HG03457 (cell line): ENCODE results near the gene SEMA3E.
"Not testable (repeated sequence)": the region's sequence is repeated elsewhere in the genome, so short reads cannot be mapped to it uniquely, and the experiment has no call there.

ENCODE experiments used
- ATAC-seq: cut with Tn5 transposase; IDR thresholded peaks from one replicate; pipeline ENCODE4 v1.9.1; 2021; ENCODE audit warnings: moderate number of reproducible peaks; ENCODE audit not compliant: unreplicated experiment

The SEMA3E gene

DNA sequence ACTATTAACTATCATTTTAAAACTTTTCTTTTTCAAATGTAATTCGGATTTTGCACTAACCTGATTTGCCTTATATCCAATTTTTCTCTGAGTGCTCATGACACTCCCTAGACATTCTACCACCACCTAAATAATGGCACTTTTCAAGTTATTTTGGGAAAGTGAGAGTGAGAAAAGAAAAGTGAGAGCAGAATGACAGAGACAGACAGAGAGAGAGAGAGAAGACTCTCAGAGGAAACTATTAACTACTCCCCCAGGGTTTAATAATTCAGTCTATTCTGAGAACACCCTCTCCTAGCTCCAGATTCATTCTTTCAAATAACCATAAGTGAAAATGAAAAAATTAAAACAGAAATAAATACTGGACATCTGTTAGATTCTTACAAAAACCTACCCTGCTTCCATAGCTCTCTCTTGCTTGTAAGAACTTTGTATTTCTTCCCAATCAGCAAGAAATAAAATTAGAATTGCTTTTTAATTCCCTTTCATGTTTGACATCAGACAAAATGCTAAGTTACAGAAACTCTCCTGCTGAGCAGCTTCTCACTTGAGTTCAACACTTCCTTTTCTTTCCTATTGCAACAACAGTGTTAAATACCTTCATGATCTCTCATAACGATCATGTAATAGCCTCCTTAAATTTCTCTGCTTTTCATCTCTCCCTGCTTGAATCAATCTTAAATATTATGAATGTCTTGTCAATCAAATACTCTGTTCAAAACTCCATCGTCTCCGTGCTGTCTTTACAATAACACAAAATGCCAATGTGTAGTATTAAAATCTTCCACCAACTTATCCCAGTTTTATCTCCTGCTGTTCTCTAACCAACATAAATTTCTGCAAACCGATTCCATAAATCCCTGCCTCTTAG is 191.7 kb downstream of the SEMA3E start:
- ATAC-seq: no peak

DNA sequence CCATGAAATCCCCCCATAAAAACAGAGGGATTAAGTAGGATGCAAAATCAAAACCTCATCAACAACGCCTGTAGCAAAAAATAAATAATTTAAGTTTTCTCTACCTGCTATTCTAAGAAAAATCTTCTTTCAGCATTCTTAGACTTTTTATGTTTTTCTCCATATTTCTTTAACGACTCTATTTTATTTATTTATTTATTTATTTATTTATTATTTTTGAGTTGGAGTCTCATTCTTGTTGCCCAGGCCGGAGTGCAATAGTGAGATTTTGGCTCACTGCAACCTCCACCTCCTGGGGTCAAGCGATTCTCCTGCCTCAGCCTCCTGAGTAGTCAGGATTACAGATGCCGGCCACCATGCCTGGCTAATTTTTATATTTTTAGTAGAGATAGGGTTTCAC is 192.5 kb downstream of the SEMA3E start:
- ATAC-seq: no peak

DNA sequence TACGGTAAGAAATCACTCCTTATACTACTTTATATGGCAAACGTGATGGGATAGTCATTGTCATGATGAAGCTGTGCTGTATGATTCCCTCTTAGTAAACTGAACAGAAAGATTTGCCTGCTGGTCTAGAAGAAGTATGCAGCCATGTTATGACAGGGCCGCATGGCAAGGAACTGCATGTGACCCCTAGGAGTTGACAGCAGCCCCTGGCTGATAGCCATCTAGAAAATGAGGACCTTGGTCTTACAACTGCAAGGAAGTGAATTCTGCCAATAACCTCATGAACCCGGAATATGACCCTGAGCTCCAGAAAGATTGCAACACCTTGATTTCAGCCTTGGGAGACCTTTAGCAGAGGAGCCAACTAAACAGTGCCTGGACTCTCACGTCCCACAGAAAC is 193.3 kb downstream of the SEMA3E start:
- ATAC-seq: no peak

DNA sequence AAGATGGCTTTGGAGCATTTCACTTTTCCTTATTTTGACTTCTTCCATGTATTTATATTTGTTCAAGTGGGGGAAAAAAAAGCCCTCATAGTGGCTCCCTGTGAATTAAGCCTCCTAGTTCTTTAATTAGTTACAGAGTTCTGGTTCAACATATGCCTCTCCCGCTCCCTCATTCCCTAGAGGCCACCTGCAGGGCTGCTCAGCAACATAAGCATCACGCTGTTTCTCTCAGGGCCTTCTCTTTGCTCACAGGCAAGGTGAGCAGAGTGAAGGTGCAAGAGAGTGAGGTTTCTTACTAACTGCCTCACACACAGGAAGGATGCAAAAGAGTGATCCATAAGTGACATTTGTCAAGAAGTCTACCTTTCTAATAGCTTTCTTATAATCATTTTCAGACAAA is 196.7 kb downstream of the SEMA3E start:
- no peak for ATAC-seq

DNA sequence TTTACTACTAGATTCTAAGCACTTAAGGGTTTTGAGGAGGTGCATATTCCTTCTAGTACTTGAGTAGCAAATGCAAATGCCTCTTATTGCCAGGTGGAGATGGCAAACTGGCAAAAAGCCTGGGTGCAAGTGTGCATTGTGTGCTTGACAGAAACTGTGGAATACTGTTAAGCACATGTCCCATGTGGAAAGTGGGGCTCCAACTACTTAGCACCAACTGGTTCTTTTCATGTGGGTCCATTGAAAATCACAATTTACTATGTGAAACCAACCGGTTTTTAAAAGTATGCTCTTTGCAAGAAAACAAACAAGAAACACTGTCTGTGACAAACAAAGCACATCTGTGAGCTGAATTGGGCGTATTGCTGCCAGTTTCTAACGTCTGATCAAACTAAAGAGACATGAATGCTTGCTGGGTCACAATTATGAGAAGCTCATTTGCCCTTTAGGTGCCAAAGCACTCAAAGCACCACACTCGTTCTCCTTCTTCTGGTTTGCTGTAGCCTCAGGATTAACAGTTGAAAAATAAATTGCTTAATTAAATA is 197.4 kb downstream of the SEMA3E start:
- no peak for ATAC-seq

DNA sequence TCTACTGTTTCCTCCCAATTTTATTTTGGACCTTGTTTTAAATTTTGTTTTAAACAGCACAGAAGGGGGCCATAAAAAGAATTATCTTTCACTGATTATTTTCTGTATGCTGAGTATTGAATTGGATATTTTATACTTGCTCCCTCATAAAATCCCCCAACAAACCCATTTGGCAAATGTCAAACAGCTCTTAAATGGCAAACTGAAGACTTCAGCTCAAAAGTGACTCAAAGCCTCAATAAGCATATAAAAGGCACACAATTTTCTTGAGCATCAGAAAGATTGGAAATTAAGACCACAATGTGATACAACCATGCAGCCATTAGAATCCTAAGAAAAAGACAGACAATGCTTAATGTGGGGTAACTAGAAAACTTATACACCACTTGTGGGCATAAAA is 199.2 kb downstream of the SEMA3E start:
- no peak for ATAC-seq

DNA sequence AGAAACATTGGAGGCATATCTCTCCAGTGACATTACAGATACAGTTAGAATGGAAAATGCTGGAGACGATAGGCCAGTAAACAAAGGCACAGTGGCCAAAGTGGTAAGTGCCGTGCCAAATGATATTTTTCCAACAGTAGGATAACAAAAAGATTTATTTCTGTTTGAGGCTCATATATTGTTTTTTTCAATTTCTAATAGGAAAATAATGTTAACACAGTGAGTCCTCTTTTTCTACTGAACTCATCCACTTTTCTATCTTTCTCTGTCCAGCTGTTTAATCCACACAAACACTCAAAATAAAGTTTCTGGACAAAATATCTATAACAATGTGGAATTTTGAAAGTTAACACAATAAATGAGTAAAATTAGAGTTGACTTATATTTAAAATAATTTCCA is 201.3 kb downstream of the SEMA3E start:
- no peak for ATAC-seq

DNA sequence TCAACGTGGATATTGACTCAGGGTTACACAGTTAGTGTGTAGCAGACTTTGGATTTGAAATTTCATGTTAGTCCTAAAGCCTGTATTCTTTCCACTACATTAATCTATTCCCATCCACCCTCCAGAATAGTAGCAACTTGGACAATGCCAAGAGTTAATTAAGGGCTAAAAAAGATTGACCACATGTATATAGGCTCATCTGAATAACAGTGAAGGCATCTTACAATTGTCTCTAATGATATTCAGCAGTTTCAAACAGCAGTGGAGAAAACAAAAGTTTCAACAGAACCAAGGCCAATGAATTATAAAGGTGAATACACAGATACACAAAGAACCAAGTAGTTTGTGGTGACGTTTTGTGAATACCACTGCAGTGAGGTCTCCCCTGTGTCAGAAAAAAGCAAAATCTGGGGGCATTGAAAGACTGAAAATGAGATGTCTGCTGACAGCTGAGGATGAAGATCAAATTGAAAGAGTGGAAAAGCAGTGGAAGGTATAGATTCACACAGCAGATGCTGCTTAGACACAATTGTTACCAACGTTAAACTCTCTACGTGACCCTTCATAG is 202.8 kb downstream of the SEMA3E start:
- ATAC-seq: no peak

DNA sequence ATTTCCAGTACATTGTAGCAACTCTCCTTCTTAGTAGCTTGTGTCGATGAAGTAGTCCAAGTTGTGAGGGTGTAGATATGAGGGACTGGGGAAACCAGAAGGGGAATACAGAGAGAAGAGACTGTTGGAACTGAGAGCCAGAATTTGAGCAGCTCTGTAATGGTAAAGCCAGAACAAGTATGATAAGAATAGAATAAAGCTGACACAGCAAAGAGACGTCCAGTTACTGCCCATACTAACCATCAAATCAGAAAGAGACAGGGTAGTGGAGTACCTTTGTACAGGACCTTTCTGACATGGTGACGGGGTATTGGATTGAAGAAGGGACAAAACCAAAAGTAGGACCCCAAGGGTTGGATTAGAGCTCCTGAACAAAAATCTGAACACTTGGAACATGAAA is 206.0 kb downstream of the SEMA3E start:
- ATAC-seq: no peak

DNA sequence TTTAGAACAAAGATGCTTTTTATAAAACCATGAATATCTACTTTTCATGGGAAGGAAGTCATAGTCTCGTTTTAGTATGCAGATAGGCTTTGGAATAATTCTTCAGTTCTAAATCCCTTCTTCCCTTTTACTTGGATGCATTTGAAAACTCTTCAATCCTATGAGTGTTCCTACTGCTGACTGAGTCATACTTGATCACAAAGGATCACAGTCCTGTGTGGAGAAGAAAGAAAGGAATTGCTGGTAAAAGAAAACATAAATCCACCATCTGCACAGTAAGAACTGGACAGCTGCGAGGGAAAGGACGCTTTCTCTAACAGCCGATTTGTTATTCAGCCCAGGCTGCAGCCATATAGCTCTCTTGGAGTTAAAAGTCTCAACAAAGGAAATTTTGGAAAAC is 209.9 kb downstream of the SEMA3E start:
- ATAC-seq: no peak

DNA sequence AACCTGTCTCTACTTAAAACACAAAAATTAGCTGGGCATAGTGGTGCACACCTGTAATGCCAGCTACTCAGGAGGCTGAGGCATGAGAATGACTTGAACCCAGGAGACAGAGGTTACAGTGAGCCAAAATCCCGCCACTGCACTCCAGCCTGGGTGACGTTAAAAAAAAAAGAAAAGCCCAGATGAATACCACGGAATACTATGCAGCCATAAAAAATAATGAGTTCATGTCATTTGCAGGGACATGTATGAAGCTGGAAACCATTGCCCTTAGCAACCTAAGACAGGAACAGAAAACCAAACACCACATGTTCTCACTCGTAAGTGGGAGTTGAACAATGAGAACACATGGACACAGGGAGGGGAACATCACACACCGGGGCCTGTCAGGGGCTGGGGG is 218.7 kb downstream of the SEMA3E start:
- not testable (repeated sequence) for ATAC-seq

DNA sequence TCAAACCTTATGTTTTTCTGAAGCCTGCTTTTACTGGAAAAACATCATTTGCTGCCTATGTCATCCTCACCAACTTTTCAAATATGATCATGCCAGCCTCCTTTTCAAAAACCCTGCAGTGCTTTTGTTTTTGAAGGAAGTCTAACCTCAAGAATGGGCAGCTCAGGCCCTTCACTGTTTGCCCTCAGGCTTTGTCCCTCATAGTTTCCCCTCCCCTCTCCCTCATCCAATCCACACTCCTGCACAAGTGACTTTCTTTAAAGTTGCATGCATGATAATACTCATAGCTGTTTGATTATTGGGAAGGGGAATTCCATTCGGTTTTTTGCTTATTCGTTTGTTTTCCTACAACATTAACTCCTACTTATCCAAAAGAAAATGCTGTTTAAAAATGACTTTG is 219.4 kb downstream of the SEMA3E start:
- no peak for ATAC-seq

DNA sequence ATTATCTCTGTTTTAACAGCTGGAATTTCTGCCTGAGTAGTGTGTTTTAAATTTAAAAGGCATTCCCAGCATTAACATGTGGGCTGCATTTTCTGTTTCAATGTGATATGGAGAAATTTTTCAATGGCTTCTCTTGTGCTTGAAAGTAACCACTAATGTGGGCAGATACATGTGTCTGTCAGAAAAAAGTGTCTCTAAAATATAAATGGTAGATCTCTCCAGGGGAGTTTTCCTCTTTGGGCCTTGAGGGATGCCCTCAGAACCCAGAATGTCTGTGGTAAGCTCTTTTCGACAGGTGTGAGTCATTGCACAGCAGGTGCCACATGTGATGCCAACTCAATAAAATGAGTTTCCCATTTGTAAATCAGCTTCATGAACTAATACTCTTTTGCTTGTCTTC is 221.1 kb downstream of the SEMA3E start:
- ATAC-seq: no peak

DNA sequence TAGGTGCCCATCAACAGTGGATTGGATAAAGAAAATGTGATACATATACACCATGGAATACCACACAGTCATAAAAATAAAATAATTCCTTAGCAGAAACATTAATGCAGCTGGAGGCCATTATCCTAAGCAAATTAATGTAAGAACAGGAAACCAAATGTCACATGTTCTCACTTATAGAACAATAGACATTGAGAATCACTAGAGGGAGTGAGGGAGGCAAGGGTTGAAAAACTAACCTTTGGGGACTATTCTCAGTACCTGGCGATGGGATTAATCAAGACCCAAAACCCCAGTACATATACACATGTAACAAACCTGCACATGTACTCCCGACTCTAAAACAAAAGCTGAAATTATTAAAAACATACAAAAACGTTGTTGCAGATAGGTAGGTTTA is 222.6 kb downstream of the SEMA3E start:
- no peak for ATAC-seq

DNA sequence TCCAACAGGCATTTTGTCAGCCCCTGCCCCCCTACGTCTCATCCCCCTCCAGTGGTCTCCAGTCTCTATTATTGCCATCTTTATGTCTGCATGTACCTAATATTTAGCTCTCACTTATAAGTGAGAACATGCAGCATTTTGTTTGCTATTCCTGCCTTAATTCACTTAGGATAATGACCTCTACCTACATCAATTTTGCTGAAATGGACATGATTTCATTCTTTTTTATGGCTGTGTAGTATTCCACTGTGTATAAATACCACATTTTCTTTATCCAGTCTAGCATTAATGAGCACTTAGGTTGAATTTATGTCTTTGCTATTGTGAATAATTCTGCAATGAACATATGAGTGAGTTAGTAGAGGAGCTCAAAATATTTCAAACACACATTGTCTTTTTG is 229.9 kb downstream of the SEMA3E start:
- no peak for ATAC-seq

DNA sequence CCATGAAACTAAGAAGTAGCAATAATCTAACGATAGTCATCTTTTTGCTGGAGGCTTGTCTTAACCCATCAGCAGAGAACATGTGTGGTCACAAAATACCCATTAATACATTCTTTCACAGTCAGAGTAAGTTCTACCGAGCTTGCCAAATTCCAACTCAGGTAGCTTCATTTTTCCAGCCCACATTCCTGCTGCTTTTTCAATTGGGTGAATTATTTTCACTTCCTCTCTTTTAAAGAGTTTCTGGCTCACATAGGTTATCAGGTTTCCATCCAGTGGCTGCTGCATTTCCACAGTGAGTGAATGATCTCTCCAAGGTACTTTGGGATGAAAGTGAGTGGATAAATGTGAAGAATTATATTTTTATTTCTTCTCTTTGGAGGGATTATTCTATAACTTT is 233.1 kb downstream of the SEMA3E start:
- ATAC-seq: no peak

DNA sequence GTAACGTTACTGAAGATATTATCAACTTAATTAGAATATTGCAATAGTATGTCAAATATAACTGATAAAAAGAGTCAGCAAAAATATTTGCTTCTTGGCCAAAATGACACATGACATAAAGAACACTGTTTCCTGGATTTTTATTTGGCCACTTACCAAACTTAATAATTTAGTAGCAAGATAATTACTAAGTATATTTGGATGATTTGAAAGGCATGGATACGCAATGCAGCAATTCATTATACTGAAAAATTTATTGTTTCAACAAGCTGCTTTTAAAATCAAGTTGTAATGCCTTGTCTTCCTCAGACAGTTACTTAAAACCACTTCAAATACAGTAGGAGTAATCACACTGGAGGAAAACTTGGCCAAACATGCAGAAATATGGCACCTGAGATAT is 234.0 kb downstream of the SEMA3E start:
- ATAC-seq: no peak

DNA sequence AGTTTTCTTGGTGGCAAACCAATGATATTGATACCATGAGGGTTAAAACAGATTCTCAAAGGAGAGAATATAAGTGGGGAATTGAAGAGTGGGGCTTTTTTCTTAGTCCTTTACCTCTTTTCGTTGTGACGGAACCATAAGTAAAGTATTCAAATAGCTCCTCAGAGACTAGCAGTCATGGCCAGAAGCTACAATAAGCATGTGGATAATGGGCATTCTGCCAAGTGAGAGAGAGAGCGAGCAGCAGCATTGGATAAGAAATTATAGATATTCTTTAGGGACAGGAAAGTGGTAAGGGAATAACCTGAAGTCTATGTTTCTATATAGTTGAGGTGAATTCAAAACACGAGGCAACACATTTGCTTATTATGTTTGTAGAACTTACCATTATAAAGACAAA is 235.1 kb downstream of the SEMA3E start:
- ATAC-seq: no peak

DNA sequence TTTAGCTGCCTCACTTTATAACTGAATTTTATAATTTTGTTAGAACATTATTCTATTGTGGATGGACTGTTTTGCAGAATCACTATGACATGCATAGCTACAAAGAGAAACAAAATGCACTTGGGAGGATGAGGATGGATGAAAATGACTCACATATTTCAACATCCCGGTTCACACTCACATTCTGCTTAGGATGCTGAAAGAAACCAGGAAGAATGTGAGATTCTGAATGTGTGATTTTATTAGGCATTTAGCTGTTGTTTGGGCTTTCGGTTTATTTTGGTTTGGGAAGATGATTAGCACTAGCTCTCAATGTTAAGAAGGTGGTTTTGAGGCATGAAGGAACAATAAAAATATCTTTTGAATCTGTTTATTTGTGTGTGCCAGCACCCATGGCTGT is 235.5 kb downstream of the SEMA3E start:
- ATAC-seq: no peak

DNA sequence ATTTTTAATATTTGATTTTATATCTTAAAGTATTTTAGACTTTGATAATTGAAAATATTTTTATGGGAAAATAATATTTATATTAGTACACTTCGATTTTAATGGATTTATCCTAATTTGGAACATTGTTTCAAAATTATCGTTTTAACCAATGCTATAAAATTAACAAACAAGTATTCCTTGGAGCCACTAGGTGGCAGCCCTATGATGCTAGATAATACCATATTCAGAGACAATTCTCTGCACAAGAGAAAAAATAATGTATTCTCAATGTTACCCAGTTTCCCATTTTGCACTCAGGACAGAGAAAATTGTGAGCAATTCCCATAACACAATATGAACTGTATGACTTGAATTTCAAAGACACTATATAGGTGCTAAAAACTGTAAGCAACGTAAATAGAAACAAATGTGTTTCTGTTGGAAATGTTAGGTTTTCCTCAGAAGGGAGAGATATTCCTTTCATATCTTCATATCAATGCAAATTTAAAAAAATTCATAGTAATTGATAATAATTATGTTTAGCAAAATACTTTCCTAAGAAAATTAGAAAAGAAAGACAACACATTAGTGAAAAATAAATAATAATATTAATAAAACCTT is 237.8 kb downstream of the SEMA3E start:
- no peak for ATAC-seq

DNA sequence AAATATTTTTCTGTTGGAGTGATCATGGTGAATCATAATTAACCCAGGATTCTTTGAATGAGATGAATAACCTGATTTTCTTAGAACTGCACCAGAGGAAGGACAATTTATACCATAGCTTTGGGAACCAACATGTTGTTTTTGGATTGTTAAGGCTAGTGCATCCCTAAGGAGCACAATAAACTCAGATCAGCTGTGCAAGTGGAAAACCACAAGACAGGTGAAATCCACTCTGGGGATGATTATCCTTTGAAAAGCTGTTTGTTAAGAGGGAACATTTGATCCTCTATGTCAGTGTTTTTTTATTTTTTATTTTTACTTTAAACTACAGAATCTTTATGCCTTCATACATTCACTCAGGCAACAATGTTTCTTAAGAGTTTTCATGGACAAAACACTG is 254.2 kb downstream of the SEMA3E start:
- no peak for ATAC-seq

DNA sequence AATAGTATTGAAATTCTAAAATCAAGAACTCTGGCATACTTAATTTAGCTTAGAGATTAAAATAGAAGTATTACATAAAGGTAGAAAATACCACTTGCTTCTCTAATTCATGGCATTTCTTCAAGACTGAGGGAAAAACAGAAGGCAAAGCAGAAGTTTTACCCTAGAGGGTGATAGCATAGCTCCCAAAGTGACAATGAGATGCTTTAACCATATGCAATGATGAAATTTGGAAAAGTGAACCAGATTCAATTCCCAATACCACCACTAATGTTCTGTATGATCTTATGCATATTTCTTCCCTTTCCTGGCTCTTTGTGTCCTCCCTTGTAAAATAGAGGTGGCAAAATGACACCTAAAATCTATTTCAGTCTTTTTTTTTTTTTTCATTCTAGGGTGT is 260.5 kb downstream of the SEMA3E start:
- ATAC-seq: no peak
